ENCODE measurements around the gene NFILZ. TPM values are rescaled to one million over a fixed set of nuclear protein-coding genes. Genes with fewer than 3 reads are reported as not detected.

NFILZ gene
- polyA plus RNA-seq, 1 experiment: not detected

- DNase-seq (ENCODE audit: low read depth): no peak
- TF ChIP-seq, protein P1, sequence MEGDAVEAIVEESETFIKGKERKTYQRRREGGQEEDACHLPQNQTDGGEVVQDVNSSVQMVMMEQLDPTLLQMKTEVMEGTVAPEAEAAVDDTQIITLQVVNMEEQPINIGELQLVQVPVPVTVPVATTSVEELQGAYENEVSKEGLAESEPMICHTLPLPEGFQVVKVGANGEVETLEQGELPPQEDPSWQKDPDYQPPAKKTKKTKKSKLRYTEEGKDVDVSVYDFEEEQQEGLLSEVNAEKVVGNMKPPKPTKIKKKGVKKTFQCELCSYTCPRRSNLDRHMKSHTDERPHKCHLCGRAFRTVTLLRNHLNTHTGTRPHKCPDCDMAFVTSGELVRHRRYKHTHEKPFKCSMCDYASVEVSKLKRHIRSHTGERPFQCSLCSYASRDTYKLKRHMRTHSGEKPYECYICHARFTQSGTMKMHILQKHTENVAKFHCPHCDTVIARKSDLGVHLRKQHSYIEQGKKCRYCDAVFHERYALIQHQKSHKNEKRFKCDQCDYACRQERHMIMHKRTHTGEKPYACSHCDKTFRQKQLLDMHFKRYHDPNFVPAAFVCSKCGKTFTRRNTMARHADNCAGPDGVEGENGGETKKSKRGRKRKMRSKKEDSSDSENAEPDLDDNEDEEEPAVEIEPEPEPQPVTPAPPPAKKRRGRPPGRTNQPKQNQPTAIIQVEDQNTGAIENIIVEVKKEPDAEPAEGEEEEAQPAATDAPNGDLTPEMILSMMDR (IDR thresholded peaks at IDR 0.05; ENCODE audit: insufficient read depth, low read depth, low read length): no peak
- Histone ChIP-seq H3K36me3 (ENCODE audit: control insufficient read depth, insufficient read depth, low read length) (no peaks in the 10 kb centered on the region), H3K4me3 (ENCODE audit: low read depth, low read length) (no peak overlapping the region), H3K27me3 (ENCODE audit: control insufficient read depth, insufficient read depth, low read length) (no peaks in the 10 kb centered on the region)
- POLR2A ChIA-PET: no interaction called here
- CTCF ChIA-PET: no interaction called here
These were observed 44.6 kb downstream of the NFILZ start for GRCh38 chr19:8675066-8675465.

DNA sequence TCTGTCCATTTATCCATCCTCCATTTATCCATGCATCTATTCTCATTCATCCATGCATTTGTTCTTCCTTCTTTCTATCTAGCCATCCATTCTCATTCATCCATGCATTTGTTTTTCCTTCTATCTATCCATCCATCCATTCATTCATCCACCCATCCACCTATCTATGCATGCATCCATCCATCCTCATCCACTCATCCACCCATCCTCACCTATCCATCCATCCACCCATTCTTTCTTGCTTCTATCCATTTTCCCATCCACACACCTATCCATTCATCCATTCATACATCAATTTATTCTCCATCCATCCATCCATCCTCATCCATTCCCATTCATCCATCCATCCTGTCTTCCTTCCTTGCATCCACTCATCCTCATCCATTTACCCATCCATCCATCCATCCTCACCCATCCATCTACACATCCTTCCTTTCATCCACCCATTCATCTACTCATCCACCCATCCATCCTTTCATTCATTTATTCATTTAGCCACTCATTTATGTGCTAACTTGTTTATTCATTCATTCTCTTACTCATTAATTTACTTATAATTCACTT, 47.9 kb downstream of the NFILZ start:
- H3K36me3 ChIP-seq (ENCODE audit: control insufficient read depth, insufficient read depth, low read length): no peaks in the 10 kb centered on the region
- ChIA-PET POLR2A (no interaction called here), CTCF (no interaction called here)
- no peak for DNase-seq (ENCODE audit: low read depth)
- TF ChIP-seq, protein P1 (IDR thresholded peaks at IDR 0.05; ENCODE audit: insufficient read depth, low read depth, low read length): no peak
- H3K27me3 ChIP-seq (ENCODE audit: control insufficient read depth, insufficient read depth, low read length): no peaks in the 10 kb centered on the region
- no peak overlapping the region for H3K4me3 ChIP-seq (ENCODE audit: low read depth, low read length)

Other genes with a start within 250 kb of the NFILZ start
- 27.3 and 50.0 TPM in 2 replicates for gene RAB11B, start 240.3 kb upstream of the NFILZ start, polyA plus RNA-seq (2011; rRNA removed)
- 27.3 and 39.3 TPM in 2 replicates for gene MARCHF2, start 217.3 kb upstream of the NFILZ start, polyA plus RNA-seq (2011; rRNA removed)
- 60.2 and 81.6 TPM in 2 replicates for gene HNRNPM, start 185.7 kb upstream of the NFILZ start, polyA plus RNA-seq (2011; rRNA removed)
- 0.04 TPM in 1 of 2 replicates, not detected in the other for gene PRAM1, start 128.0 kb upstream of the NFILZ start, polyA plus RNA-seq (2011; rRNA removed)
- gene ZNF414, start 116.5 kb upstream of the NFILZ start, polyA plus RNA-seq (2011; rRNA removed): 3.7 and 5.7 TPM in 2 replicates
- 0.29 and 0.33 TPM in 2 replicates for gene MYO1F, start 53.2 kb upstream of the NFILZ start, polyA plus RNA-seq (2011; rRNA removed)
- 5.6 and 10.4 TPM in 2 replicates for gene ADAMTS10, start 19.9 kb upstream of the NFILZ start, polyA plus RNA-seq (2011; rRNA removed)
- gene ACTL9, start 68.2 kb downstream of the NFILZ start, polyA plus RNA-seq (2011; rRNA removed): not detected in 2 replicates
- not detected in 2 replicates for gene OR2Z1, start 91.0 kb downstream of the NFILZ start, polyA plus RNA-seq (2011; rRNA removed)
- 16.9 and 17.5 TPM in 2 replicates for gene ZNF558, start 201.7 kb downstream of the NFILZ start, polyA plus RNA-seq (2011; rRNA removed)
- gene MBD3L1, start 201.7 kb downstream of the NFILZ start, polyA plus RNA-seq (2011; rRNA removed): not detected in 2 replicates

Data from BJ (cell line).